Measurements from ENCODE around the gene TMEM229B. TPM values are rescaled to one million over a fixed set of nuclear protein-coding genes. Genes with fewer than 3 reads are reported as not detected.

The TMEM229B gene
- total RNA-seq, 4 donors from 2014 or later, result 2.7 to 6.1 (median 5.7) TPM; not detected in 1

DNA sequence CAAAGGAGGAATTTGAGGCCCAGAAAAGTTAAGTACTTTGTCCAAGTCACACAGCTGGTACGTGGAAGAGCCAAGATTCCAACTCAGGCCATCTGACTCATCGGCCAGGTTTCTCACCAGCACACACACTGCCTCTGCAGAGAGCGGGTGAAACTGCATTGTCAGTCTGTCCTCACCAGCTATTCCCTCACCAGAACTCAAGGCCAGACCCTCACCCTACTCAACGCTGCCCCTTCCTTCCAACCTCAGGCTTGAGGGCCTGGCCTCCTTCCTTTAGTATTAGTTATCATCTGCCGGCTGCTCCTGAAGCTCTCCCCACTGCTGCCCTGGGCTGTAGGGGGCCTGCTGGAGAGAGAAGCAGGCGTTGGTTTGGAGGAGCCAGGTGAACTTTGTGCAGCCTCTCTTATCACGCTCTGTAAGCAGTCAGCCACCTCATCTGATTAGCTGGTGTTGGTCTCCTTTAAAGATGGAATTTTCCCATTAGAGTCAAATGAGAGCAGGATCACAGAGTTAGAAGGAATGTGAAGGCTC is 60.0 kb downstream of the TMEM229B start:
- peaks cover 0 to 7% (median 0%) of the 10 kb centered on the region in 4 donors for H3K4me1 ChIP-seq
- H3K4me3 ChIP-seq, result no peak overlapping the region
- no peak overlapping the region for H3K27ac ChIP-seq
- no peaks in the 10 kb centered on the region for H3K36me3 ChIP-seq
- no peaks in the 10 kb centered on the region for H3K9me3 ChIP-seq
- peaks cover 0 to 5% of the 10 kb centered on the region in 2 donors for H3K27me3 ChIP-seq
- TF ChIP-seq, protein P1, sequence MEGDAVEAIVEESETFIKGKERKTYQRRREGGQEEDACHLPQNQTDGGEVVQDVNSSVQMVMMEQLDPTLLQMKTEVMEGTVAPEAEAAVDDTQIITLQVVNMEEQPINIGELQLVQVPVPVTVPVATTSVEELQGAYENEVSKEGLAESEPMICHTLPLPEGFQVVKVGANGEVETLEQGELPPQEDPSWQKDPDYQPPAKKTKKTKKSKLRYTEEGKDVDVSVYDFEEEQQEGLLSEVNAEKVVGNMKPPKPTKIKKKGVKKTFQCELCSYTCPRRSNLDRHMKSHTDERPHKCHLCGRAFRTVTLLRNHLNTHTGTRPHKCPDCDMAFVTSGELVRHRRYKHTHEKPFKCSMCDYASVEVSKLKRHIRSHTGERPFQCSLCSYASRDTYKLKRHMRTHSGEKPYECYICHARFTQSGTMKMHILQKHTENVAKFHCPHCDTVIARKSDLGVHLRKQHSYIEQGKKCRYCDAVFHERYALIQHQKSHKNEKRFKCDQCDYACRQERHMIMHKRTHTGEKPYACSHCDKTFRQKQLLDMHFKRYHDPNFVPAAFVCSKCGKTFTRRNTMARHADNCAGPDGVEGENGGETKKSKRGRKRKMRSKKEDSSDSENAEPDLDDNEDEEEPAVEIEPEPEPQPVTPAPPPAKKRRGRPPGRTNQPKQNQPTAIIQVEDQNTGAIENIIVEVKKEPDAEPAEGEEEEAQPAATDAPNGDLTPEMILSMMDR (IDR thresholded peaks at IDR 0.05), result no peak
- no peak for TF ChIP-seq EP300 (IDR thresholded peaks at IDR 0.05)
- no peak for TF ChIP-seq POLR2A (IDR thresholded peaks at IDR 0.05)
- 90 to 92% methylated on average over 7 of the region's 7 CpGs for WGBS, 2 donors
- DNase-seq (ENCODE audit: low spot score in 2 of 2), result no peak

DNA sequence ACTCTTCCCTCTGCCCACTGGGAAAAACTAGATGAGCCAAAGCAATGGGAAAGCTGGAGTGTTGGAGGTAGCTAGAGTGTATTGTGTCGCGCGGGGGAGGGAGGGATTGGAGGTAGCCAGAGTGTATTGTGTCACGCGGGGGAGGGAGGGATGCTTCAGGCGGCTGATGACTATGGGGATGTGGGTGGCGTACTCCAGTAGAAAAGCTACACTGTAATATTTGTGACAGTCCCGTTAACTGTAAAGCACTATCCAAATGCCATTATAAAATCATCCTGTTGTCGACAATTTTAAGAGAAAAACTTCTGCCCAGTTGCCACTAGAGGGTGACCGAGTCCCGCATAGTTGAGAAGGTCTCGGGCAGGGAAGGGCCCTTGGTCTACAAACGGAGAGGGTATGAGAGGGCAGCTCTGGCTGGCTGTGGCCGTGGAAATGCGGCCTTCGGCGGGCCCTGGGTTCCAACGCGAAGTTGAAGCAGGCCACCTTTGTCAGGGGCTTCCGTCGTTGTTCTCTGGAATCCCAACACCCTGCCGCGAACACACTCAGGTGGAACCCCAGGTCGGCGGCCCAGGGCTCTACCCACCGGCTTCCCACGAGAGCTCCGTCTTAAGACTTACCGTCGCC is 61.4 kb downstream of the TMEM229B start:
- peaks cover 0 to 7% (median 0%) of the 10 kb centered on the region in 4 donors for H3K4me1 ChIP-seq
- no peaks in the 10 kb centered on the region for H3K9me3 ChIP-seq
- peak; percentile 35 to 61 for DNase-seq (ENCODE audit: low spot score in 2 of 2)
- H3K36me3 ChIP-seq, result no peaks in the 10 kb centered on the region
- H3K27me3 ChIP-seq, result peaks cover 0 to 5% of the 10 kb centered on the region in 2 donors
- 32 to 34% methylated on average over 30 of the region's 30 CpGs for WGBS, 2 donors
- no peak overlapping the region for H3K4me3 ChIP-seq
- no peak for TF ChIP-seq POLR2A (IDR thresholded peaks at IDR 0.05)
- no peak for TF ChIP-seq EP300 (IDR thresholded peaks at IDR 0.05)
- TF ChIP-seq, protein P1 (IDR thresholded peaks at IDR 0.05), result peak; percentile 73 to 86 (median 78)
- H3K27ac ChIP-seq, result no peak overlapping the region

DNA sequence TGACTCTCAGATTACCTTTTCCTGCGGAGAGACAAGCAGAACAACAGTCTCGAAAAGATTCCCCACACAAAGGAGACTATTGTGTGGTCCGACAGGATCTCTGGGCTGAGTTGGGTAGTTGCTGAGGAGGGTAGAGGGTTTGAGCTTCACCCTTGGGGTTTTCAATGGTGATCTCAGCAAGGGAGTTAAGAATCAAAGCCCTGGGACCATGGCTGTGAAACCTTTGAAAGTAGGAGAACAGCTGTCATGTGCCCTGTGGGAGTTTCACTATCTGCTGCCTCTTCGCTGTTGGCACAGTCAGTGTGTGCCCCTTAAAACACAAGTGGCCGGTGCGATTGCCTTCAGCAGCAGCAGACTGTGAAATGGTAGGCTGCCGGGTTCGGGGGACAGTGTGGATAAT is 62.4 kb downstream of the TMEM229B start:
- whole genome bisulfite sequencing, 2 donors, result 66 to 73% methylated on average over 8 of the region's 8 CpGs
- Histone ChIP-seq H3K9me3 (no peaks in the 10 kb centered on the region), H3K36me3 (no peaks in the 10 kb centered on the region), H3K4me3 (no peak overlapping the region), H3K27ac (no peak overlapping the region), H3K27me3 (peaks cover 0 to 5% of the 10 kb centered on the region in 2 donors), H3K4me1 (peaks cover 0 to 7% (median 0%) of the 10 kb centered on the region in 4 donors)
- no peak for DNase-seq (ENCODE audit: low spot score in 2 of 2)
- TF ChIP-seq, protein P1 (IDR thresholded peaks at IDR 0.05), result no peak
- TF ChIP-seq POLR2A (IDR thresholded peaks at IDR 0.05), result no peak
- no peak for TF ChIP-seq EP300 (IDR thresholded peaks at IDR 0.05)

DNA sequence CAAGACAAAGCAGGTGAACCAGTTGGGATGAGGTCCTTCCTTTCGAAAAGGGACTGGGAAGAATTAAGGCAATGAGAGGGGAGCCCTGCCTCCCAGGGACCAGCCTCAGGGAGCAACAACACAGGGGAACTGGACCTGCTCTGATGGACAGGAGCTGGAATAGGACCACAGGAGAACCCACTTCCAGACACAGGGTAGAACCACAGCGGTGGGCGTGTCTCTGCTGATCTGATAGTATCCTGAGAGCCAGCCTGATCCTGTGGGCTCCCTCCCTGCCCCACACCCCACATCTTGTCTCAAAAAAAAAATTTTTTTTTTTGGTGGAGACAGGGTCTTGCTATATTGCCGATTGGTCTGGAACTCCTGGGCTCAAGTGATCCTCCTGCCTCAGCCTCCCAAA is 62.9 kb downstream of the TMEM229B start:
- Histone ChIP-seq H3K4me3 (no peak overlapping the region), H3K27me3 (peaks cover 0 to 5% of the 10 kb centered on the region in 2 donors), H3K9me3 (no peaks in the 10 kb centered on the region), H3K27ac (no peak overlapping the region), H3K4me1 (peaks cover 0 to 7% (median 0%) of the 10 kb centered on the region in 4 donors), H3K36me3 (no peaks in the 10 kb centered on the region)
- TF ChIP-seq POLR2A (IDR thresholded peaks at IDR 0.05) (no peak), EP300 (IDR thresholded peaks at IDR 0.05) (no peak)
- TF ChIP-seq, protein P1 (IDR thresholded peaks at IDR 0.05), result no peak
- no peak for DNase-seq (ENCODE audit: low spot score in 2 of 2)
- 84 to 88% methylated on average over 4 of the region's 4 CpGs for WGBS, 2 donors

DNA sequence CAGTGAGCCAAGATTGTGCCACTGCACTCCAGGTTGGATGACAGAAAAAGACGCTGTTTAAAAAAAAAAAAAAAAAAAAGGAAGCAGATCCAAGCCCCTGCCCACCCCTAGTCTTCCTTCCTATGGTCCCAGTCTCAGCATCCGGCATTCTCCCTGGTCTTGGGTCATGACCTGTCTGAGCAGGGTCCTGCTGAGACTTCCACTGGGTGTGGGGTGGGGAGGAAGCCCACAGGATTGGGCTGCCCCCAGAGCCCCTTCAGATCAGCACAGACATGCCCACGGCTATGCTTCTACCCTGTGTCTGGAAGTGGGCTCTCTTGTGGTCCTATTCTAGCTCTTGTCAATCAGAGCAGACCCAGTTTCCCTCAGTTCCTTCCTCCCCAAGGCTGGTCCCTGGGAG is 64.0 kb downstream of the TMEM229B start:
- TF ChIP-seq EP300 (IDR thresholded peaks at IDR 0.05) (no peak), POLR2A (IDR thresholded peaks at IDR 0.05) (no peak)
- TF ChIP-seq, protein P1 (IDR thresholded peaks at IDR 0.05), result no peak
- no peak for DNase-seq (ENCODE audit: low spot score in 2 of 2)
- Histone ChIP-seq H3K27me3 (peaks cover 0 to 5% of the 10 kb centered on the region in 2 donors), H3K27ac (no peak overlapping the region), H3K4me3 (no peak overlapping the region), H3K9me3 (no peaks in the 10 kb centered on the region), H3K36me3 (no peaks in the 10 kb centered on the region), H3K4me1 (peaks cover 0 to 7% (median 0%) of the 10 kb centered on the region in 4 donors)
- 30 to 46% methylated on average over 3 of the region's 3 CpGs for WGBS, 2 donors
